ENCODE data around the gene PHACTR3. TPM values are rescaled to one million over a fixed set of nuclear protein-coding genes. Genes with fewer than 3 reads are reported as not detected.

Gene PHACTR3
- total and polyA plus RNA-seq, 2 donors (not counting 1 experiment from before 2014, with no cell fraction given) = not detected

GRCh38 chr20:59750209-59750840 lies 146.0 kb downstream of the PHACTR3 start:
- Histone ChIP-seq H3K4me2 (ENCODE audit: extremely low read depth, insufficient read depth, low read length) (no peak overlapping the region), H3K79me2 (ENCODE audit: control insufficient read depth, insufficient read depth, low read length) (no peaks in the 10 kb centered on the region), H4K20me1 (ENCODE audit: control insufficient read depth, extremely low read depth, insufficient read depth, low read length) (no peaks in the 10 kb centered on the region), H3K27ac (ENCODE audit: insufficient read depth, low read length) (no peak overlapping the region), H3K4me3 (replicated peaks in 1 of 4; ENCODE audit: control extremely low read depth in 1 of 4, insufficient read depth in 1 of 4, low read depth in 3 of 4, low read length in 4 of 4) (no peak overlapping the region), H2AFZ (ENCODE audit: low read length) (no peak overlapping the region), H3K9me3 (ENCODE audit: control insufficient read depth, insufficient read depth, low read depth, low read length) (no peaks in the 10 kb centered on the region), H3K36me3 (ENCODE audit: control insufficient read depth, insufficient read depth, low read length) (no peaks in the 10 kb centered on the region), H3K27me3 (ENCODE audit: control insufficient read depth, insufficient read depth, low read length) (no peaks in the 10 kb centered on the region), H3K4me1 (ENCODE audit: control insufficient read depth, extremely low read depth, insufficient read depth, low read length) (no peaks in the 10 kb centered on the region), H3K9ac (ENCODE audit: insufficient read depth, low read length) (no peak overlapping the region)
- no peak for DNase-seq (ENCODE audit: low read depth in 2 of 2)
- TF ChIP-seq CTCF (conservative IDR thresholded peaks at IDR 0.05 in 1 of 2, IDR thresholded peaks at IDR 0.05 in 1 of 2; ENCODE audit: low read depth in 1 of 2, low read length in 2 of 2) (no peak), EZH2 (IDR thresholded peaks at IDR 0.05; ENCODE audit: low read length, missing control alignments) (no peak)

DNA sequence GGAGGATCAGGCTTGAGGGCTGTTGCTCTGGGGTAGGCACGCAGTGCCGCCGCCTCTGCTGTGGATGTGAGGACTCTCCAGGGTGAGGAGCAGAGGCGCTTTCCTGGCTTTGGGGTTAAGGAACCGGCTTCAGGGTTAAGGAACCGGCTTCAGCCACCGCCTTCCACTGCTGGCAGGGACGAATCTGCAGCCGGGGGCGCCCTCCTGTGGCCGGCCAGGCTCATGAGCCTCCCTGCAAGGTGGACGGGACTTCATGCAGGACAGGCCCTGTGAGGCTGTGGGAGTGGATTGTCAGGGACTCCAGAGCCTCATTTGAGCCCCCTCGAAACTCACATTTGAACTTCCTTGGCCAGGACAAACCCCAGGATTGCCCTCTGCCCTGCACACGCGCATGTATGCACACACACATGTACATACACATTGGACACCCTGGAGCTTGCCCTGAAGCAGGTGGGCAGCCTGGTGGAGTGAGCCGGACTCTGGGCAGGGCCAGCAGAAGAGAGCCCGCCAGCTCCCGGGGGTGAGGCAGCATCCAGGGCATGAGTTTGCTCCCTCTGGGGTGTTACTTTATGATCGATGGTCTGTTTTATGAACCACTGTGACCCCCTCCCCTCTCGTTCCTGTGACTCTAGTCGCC lies 146.9 kb downstream of the PHACTR3 start:
- Histone ChIP-seq H3K4me2 (ENCODE audit: extremely low read depth, insufficient read depth, low read length) (no peak overlapping the region), H3K27ac (ENCODE audit: insufficient read depth, low read length) (no peak overlapping the region), H3K79me2 (ENCODE audit: control insufficient read depth, insufficient read depth, low read length) (no peaks in the 10 kb centered on the region), H4K20me1 (ENCODE audit: control insufficient read depth, extremely low read depth, insufficient read depth, low read length) (no peaks in the 10 kb centered on the region), H3K27me3 (ENCODE audit: control insufficient read depth, insufficient read depth, low read length) (no peaks in the 10 kb centered on the region), H3K9ac (ENCODE audit: insufficient read depth, low read length) (no peak overlapping the region), H2AFZ (ENCODE audit: low read length) (no peak overlapping the region), H3K36me3 (ENCODE audit: control insufficient read depth, insufficient read depth, low read length) (no peaks in the 10 kb centered on the region), H3K9me3 (ENCODE audit: control insufficient read depth, insufficient read depth, low read depth, low read length) (no peaks in the 10 kb centered on the region), H3K4me1 (ENCODE audit: control insufficient read depth, extremely low read depth, insufficient read depth, low read length) (no peaks in the 10 kb centered on the region), H3K4me3 (replicated peaks in 1 of 4; ENCODE audit: control extremely low read depth in 1 of 4, insufficient read depth in 1 of 4, low read depth in 3 of 4, low read length in 4 of 4) (no peak overlapping the region)
- peak; percentile 5 to 29 for DNase-seq (ENCODE audit: low read depth in 2 of 2)
- TF ChIP-seq CTCF (conservative IDR thresholded peaks at IDR 0.05 in 1 of 2, IDR thresholded peaks at IDR 0.05 in 1 of 2; ENCODE audit: low read depth in 1 of 2, low read length in 2 of 2) = peak; percentile 58 to 71
- TF ChIP-seq EZH2 (IDR thresholded peaks at IDR 0.05; ENCODE audit: low read length, missing control alignments) = peak; percentile 33

- no peaks in the 10 kb centered on the region for H3K79me2 ChIP-seq (ENCODE audit: control insufficient read depth, insufficient read depth, low read length)
- H3K27ac ChIP-seq (ENCODE audit: insufficient read depth, low read length) = no peak overlapping the region
- H3K36me3 ChIP-seq (ENCODE audit: control insufficient read depth, insufficient read depth, low read length) = no peaks in the 10 kb centered on the region
- H3K4me2 ChIP-seq (ENCODE audit: extremely low read depth, insufficient read depth, low read length) = no peak overlapping the region
- no peak overlapping the region for H2AFZ ChIP-seq (ENCODE audit: low read length)
- no peaks in the 10 kb centered on the region for H4K20me1 ChIP-seq (ENCODE audit: control insufficient read depth, extremely low read depth, insufficient read depth, low read length)
- H3K27me3 ChIP-seq (ENCODE audit: control insufficient read depth, insufficient read depth, low read length) = no peaks in the 10 kb centered on the region
- no peak overlapping the region for H3K4me3 ChIP-seq (replicated peaks in 1 of 4; ENCODE audit: control extremely low read depth in 1 of 4, insufficient read depth in 1 of 4, low read depth in 3 of 4, low read length in 4 of 4)
- no peak overlapping the region for H3K9ac ChIP-seq (ENCODE audit: insufficient read depth, low read length)
- no peak for DNase-seq (ENCODE audit: low read depth in 2 of 2)
- H3K4me1 ChIP-seq (ENCODE audit: control insufficient read depth, extremely low read depth, insufficient read depth, low read length) = no peaks in the 10 kb centered on the region
- TF ChIP-seq EZH2 (IDR thresholded peaks at IDR 0.05; ENCODE audit: low read length, missing control alignments) = no peak
- no peak for TF ChIP-seq CTCF (conservative IDR thresholded peaks at IDR 0.05 in 1 of 2, IDR thresholded peaks at IDR 0.05 in 1 of 2; ENCODE audit: low read depth in 1 of 2, low read length in 2 of 2)
- H3K9me3 ChIP-seq (ENCODE audit: control insufficient read depth, insufficient read depth, low read depth, low read length) = no peaks in the 10 kb centered on the region
Observed at GRCh38 chr20:59752101-59752586, 147.8 kb downstream of the PHACTR3 start.
